Tongue (tissue), 2 donors: ENCODE data around the gene TNFRSF12A. TPM values are rescaled to one million over a fixed set of nuclear protein-coding genes. Genes with fewer than 3 reads are reported as not detected.
A peak's percentile ranks its signal among the peaks of the same experiment; 100 is the strongest.

Experiments
- DNase-seq: peaks from one replicate; pipeline ENCODE4 v3.0.0-alpha.2; 2015
- total RNA-seq: library from RNA; depleted of rRNA; stranded (reverse); fragments of >200 nt; gene quantifications from one replicate; pipeline ENCODE4 v1.2.3, GENCODE V29; 2014

TNFRSF12A gene, protein sequence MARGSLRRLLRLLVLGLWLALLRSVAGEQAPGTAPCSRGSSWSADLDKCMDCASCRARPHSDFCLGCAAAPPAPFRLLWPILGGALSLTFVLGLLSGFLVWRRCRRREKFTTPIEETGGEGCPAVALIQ
- 41.3 TPM for total RNA-seq

DNA sequence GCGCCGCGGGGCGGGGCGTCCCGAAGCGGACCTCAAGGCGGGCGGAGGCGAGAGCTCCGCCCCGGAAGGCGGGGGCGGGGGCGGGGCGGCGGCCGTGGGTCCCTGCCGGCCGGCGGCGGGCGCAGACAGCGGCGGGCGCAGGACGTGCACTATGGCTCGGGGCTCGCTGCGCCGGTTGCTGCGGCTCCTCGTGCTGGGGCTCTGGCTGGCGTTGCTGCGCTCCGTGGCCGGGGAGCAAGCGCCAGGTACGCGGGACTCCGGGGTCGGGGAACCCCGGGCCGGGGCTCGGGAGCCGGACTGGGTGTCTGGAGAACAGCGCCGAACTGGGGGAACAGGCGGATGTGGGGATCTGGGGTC is at the start of gene TNFRSF12A:
TSS of gene TNFRSF12A (plus strand) at position 122 of the 357 bp plus-strand sequence. CDS start at position 152, 30 bp downstream.
- DNase-seq = peak; percentile 90

DNA sequence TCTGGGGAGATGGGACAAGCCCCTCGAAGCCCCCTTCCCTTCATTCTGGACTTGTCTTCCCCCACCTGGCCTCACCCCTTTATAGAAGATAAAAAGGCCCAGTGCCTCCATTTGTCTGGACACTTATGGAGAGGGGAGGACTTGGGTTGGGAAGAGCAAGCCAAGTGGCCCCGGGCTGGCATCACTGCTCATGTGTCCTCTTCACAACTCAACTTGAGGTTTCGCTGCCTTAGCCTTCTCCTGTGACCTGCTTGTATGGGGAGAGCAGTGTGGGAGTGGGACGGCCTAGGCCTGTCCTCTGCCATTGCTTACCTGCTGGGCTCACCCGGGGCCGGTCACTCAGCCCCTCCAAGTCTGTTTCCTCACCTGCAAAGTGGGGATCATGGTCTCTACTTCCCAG is 49.6 kb upstream of the TNFRSF12A start:
- no peak for DNase-seq

DNA sequence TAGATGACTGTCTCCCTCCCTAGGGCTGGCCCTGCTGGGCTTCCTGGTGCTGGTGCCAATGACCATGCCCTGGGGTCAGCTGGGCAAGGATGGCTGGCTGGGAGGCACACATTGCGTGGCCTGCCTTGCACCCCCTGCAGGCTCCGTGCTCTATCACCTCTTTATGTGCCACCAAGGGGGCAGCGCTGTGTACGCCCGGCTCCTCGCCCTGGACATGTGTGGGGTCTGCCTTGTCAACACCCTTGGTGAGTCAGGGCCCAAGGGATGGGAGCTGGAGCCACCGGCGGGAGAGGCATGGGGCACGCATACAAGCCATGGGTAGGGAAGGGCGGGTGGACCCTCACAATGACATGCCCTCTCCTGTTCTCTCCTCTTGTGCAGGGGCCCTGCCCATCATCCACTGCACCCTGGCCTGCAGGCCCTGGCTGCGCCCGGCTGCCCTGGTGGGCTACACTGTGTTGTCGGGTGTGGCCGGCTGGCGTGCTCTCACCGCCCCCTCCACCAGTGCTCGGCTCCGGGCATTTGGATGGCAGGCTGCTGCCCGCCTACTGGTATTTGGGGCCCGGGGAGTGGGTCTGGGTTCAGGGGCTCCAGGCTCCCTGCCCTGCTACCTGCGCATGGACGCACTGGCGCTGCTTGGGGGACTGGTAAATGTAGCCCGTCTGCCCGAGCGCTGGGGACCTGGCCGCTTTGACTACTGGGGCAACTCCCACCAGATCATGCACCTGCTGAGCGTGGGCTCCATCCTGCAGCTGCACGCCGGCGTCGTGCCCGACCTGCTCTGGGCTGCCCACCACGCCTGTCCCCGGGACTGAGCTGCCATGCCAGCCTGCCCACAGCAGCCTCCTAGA is 48.8 kb upstream of the TNFRSF12A start:
- DNase-seq = no peak

DNA sequence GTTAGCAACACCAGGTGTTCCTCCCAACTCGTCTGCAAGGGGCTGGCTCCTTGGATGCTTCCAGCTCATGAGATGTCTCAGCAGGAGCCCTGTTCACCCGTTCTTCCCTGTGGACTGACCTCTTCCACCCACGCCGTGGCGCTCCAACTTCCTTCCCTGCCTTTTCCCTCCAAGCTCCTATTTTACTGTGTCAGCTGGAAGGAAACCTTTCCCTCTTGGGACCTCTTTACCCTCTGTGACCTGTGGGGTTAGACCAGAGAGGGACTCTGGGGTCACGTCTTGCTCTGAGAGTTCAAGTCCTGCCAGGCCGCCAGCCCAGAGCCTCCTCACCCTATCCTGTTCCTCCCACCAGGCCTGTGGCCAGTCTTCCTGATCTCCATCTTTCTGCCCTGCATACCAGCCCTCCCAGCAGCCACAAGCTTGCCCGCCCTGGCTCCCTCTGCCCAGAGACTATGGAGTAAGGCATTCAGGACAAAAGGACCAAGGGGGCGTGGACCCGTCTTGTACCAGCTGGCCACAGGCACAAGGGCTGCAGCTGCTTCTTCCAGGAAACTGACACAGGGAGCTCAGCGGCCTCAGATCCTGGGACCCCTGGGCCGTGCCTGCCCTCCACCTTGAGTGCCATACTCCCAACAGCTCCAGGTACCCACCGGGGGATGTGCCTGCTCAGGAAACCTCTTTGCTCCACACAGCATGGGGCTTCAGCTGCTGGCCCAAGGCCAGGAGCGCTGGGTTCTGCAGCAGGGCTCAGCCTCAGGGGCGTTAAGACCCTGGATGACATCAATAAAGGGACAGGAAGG is 48.0 kb upstream of the TNFRSF12A start:
- no peak for DNase-seq

DNA sequence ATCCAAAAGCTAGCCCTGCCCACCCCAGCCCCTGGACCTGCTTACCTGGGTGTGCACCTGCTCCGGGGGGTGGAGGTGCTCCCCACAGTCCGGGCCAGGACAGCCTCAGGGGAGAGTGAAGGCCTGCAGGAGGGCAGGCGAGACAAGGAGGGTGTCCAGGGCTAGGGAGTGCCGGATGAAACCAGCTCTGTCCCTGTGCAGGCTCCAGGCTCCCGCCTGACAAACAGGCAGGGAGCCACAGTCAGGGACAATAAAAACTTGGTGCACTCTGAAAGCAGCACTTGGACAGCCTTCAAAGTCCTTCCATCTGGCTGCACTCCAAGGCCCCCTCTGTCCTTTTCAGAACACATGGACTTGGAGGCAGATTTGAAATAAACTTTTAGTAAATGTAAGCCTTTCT is 47.1 kb upstream of the TNFRSF12A start:
- no peak for DNase-seq

DNA sequence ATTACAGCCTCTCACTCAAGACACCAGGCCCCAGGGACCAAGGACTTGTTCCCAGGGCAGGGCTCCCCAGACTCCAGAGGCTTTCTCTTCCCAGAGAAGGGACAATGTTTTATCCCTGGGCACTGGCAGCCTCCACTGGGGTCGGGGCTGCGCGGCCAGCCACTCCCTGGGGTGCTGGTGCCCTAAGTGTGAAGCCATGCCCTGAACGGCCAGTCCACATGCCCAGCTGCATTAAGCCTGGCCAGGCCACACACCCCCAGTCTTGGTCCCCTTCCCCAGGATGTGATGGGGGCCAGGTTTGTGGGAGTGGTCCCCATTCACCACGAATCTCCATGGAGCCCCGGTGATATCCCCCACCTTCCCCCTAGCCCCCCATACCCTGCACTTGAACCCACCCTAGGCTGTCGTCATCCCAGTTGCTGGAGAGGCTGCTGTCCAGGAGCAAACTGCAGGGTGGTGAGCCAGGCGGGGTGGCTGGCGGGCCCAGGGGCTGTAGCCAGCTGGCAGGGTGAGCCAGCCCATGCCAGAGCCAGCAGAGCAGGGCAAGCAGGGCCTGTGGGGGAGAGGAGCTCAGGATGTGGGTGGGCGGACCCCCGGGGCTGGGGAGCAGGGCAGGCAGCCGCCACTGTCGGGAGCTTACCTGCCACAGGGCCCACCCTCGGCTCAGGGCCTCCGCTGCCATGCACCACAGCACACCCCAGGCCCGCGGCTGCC is 46.4 kb upstream of the TNFRSF12A start:
- no peak for DNase-seq

DNA sequence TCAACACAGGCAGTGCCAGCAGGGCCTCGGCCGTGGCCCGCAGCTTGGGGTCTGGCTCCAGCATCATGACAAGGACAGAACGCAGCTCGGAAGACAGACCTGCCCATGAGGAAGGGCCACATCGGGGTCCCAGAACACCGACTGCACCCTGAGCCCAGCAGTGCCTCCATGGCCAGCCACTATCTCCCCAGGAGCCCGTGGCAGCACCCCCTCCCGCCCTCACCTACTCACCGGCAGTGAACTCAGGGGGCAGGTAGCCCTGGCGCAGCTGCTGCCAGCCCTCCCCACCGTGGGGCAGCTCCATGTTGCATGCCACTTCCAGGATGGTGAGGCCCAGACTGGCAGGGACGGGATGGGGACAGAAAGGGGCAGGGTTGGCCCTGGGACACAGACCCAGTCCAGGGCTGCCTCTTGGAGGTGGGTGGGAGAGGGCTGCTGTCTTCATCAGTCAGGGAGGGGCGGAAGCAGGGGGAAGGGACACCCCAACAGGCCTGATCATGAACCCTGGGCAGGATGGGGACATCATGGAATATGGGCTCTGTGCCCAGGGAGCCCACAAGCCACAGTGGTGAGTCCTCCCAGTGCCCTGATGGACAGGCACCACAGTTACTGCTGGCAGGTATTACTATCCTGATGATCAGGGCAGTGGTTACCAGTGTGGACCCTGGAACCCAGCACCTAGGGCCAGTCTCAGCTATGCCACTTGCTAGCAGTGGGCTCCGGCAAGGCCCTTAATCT is 45.7 kb upstream of the TNFRSF12A start:
- no peak for DNase-seq

DNA sequence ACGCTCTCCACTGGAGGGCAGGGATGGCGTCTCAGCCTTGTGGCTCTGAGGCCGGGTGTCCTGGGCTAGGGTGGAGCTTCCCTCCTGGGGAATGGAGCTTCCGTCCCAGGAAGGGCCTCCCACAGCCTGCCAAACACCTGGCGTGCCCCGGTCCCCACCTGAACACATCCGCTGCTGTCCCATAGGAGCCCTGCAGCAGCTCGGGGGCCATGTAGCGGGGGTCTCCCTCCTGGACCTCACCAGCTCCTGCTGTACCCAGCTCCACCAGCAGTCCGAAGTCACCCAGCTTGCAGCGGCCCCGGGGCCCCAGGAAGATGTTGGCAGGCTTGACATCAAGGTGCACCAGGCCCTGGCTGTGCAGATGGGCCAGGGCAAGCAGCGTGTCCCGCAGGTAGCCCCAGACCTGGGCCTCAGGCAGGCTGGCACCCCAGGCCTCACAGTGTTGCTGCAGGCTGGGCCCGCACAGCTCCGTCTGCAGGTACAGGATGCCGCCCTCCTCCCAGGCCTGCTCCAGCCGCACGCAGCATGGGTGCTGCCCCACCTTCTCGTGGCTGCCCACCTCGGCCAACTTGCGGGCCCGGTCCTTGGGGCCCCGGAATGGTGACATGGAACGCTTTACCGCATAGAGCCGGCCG is 44.9 kb upstream of the TNFRSF12A start:
- DNase-seq = no peak

DNA sequence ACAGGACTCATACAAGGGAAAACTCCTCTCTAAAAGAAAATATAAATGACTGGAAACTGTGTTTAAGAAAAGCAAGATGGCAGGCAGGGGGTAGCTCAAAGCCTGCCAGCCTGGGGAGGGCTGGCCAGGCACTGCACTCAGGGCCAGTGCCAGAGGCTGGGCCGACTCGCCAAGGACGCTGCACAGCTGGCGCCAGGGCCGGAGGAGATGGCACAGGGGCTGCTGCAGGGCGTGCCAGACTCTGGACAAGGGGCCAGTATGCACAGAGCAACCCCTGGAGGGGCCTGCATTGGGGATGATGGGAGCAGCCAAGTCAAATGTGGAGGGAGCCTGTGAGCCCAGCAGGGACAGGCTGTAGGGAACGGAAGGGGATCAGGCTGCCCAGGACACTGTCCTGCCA is 44.0 kb upstream of the TNFRSF12A start:
- no peak for DNase-seq

DNA sequence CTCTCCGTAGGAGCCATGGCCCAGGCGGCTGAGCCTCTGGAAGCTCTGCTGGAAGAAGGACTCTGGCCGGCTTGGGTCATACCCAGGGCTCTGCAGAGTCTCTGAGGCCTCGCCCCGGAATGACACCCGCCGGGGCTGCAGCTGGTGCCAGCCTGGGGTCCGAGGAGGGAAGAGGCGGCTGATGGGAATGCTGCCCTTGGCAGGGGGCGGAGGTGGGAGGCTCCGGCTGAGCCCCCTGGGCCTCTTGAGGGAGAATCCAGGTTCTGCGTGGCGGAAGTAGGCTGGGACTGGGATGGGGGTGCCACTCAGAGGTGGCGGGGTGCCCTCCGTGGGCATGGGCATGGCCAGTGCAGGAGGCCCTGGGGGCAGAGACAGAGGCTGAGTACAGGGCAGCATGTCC is 43.5 kb upstream of the TNFRSF12A start:
- no peak for DNase-seq

DNA sequence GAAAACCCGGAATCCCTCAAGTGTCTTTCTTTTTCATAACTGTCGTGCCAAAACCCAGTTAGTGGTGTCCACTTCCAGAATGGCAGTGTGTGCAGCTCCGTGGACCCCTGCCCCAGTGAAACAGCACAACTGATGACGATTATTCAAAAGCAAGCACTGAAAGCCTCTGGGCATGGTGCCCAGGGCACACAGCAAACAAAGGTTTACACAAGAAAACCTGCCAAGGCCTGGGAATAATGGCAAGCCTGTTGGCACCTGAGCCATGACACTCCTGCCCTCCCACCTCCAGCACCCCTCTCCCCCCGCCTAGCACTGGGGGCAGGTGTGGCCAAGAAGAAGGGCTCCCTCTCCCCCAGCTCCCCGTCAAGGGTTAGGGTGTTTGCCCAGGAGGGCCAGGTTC is 42.7 kb upstream of the TNFRSF12A start:
- DNase-seq = no peak

DNA sequence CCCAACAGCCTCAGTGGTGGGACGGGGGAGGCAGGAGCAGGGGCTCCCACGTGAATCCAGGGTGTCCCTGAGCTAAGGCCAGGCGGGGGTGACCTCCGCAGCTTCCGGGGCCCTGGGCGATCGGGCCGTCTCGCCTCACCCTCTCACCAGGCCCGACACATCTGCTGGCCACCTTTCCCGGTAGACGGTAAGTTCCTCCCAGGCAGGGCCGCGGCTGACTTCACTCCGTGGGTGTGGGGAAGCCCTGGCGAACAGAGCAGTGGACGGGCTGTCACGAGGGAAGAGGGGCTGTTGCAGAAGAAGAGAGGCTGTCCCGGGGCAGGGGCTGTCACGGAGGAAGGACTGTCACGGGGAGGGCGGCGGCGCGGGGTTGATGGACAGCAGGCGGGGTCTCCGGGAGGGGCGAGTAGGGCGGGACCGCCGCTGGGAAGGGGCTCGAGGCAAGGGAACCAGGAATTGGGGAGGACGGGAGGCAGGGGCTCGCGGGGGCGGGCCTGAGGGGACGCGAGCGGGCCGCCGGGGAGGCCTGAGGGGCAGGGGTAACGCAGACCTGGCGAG is 40.4 kb upstream of the TNFRSF12A start:
- DNase-seq = no peak

DNA sequence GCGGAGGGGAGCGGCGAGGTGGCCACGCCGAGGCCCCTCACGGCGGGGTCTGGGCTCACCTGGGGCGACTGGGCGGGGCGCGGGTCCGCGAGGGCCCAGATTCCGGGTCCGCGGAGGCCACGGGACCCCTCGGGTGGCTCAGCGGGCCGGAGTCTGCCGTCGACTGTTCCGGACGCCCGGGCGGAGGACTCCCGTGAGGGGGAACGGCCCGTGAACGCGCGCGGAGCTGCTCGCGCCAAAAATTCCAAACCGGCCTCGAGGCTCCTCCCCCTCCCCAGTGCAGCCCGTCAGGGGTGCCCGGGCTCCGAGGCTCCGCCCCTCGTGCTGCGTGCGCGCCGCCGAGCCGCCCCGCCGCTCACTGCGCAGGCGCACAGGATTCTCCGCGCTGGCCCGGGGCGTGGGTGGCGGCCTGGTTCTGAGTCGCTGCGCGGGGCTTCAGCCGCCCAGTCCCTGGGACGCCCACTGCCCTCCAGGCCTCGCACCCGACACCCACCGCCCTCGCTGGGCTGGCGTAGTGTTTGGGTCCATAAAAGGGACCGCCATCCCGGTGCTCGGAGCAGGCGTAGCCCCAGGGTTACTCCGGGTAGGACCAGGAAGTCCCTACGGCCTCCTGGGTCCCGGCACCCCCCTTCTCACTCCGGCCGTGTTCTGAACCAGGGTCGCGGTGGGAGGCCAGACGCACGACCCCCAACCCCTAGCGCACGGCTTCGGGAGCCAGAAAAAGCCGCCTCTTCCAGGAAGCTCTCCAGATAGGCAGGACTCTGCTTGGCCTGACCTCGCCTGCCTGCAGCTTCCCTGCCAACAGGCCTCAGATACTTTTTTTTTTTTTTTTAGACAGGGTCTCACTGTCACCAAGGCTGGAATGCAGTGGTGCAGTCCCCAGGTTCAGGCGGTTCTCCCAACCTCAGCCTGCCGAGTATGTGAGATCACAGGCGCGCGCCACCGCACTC is 39.7 kb upstream of the TNFRSF12A start, which contains the start of gene PKMYT1:
TSS of gene PKMYT1 (minus strand) at position 220 of the 950 bp plus-strand sequence. CDS start 789 bp downstream, outside the sequence.
- DNase-seq = peak; percentile 97

DNA sequence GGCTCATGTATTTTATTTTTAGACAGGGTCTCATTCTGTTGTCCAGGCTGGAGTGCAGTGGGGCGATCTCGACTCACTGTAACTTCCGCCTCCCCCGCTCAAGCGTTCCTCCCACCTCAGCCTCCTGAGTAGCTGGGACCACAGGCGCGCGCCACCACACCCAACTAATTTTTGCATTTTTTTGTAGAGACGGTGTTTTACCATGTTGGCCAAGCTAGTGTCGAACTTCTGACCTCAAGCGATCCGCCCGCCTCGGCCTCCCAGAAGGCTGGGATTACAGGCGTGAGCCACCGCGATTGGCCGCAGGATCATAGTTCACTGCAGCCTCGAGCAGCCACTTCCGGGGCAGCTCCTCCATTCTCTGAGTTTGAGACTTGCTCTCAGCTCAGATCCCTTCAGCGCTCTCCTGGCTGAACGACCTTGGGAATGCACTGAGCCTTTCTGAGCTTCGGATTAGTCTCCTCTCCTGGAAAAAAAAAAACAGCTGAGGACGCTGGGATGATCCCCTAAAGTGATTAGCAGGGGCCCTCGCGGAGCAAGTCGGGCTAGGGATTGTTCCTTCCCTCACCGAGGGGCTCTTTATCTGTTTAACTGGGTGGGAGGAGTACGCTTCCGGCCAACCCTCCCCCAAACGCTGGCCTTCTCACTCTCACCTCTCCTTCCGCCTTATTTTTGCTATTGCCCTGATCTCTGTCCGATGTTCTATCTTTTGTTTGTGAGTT is 38.8 kb upstream of the TNFRSF12A start:
- DNase-seq = no peak

DNA sequence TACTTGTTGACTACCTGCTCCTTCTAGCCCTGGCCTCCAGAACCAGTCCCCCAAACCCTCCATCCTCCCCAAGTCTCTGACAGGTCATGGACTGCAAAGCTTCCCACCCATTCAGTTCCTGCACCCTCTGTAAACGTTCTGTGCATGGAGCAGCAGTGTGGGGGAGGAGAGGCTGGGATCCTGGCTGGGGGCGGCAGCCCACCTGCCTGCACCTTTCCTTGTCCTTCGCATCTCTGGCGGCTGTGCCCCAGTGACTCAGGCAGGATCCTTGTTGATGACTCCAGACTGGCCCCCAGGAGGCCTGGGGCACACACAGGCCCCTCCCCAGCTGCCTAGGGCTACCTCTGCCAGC is 38.3 kb upstream of the TNFRSF12A start:
- DNase-seq = no peak

DNA sequence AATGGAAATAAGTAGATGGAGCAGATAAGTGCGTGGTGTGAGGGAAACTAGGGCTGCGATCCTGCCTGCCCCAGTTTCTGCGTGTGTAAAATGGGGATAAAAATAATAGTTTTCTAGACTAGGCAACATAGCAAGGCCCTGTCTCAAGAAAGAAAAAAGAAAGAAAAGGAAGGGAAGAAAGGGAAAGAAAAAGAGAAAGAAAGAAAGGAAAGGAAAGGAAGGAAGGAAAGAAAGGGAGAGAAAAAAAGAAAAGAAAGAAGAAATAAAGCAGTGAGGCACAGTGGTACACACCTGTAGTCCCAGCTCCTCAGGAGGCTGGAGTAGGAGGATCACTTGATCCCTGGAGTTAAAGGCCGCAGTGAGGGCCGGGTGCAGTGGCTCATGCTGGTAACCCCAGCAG is 37.8 kb upstream of the TNFRSF12A start:
- DNase-seq = no peak

DNA sequence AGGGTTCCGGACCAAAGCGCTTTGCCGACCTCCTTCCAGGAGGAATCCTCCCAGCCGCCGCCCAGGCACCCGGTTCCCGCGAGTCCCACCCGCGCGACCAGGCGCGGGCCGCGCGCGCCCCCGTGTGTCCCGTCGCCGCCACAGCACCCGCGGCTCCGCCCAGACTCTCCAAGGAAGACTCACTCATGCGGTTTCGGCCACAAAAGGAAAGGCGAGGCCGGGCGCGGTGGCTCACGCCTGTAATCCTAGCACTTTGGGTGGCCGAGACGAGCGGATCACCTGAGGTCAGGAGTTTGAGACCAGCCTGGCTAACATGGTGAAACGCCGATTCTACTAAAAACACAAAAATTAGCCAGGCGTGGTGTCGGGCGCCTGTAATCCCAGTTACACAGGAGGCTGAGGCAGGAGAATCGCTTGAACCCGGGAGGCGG is 36.4 kb upstream of the TNFRSF12A start:
- DNase-seq = peak; percentile 85

DNA sequence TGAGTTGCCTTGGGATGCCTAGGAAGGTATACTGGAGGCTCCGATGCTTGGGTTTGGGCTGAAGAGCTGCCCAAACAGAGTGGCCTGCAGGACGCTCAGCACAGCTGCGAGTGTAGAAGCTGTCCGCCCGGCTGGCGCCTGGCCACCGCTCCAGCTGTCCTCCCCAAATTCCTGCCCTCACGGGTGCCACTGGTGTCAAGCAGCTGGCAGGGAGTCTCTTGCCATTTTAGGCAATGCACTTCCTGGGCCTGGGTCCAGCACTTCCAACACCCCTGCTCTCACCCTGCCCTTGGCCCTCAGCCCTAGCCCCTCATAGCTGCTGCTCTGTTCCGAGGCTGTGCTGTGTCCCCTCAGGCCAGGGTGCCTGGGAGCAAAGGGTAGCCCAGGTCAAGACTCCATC is 34.7 kb upstream of the TNFRSF12A start:
- peak; percentile 96 for DNase-seq

DNA sequence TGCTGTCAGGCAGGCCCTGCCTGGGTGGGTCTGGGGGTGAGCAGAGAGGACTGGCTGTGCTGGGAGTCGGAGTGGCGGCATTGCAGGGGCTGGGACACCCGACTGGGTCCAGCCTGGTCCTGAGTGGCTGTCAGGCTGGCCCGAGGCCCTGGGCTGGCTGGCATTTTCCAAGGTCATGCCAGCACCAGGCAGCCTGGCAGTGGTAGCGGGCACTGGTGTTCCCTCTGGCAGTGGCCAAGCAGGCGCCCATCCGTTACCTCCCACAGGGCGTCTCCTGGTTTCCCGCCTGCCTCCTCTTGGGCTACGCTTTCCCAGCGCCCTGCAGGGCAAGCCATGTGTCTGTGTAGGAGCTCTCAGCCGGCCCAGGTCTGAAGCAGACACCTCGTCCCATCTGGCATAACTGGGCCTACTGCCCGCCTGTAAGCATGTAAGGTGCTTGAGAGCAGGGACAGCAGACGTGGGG is 34.2 kb upstream of the TNFRSF12A start:
- peak; percentile 51 for DNase-seq
